WERI-Rb-1 (cell line): Measurements from ENCODE around the gene ZNF583.

ENCODE experiments used
- DNase-seq: peaks from one replicate; pipeline ENCODE4 v3.0.0-alpha.2; 2020
- H3K27ac ChIP-seq: fragments of 250-450 bp; sonication (Bioruptor Pico); 2 replicates; pipeline ENCODE4 v1.5.1; 2020; ENCODE audit warnings: mild to moderate bottlenecking, moderate library complexity
- H3K27me3 ChIP-seq: fragments of 250-450 bp; sonication (Bioruptor Pico); 2 replicates; pipeline ENCODE4 v1.5.1; 2021; ENCODE audit warnings: mild to moderate bottlenecking, low read depth, moderate library complexity; ENCODE audit not compliant: insufficient read depth, severe bottlenecking
- H3K36me3 ChIP-seq: fragments of 250-450 bp; sonication (Bioruptor Pico); 2 replicates; pipeline ENCODE4 v1.5.1; 2020; ENCODE audit warnings: mild to moderate bottlenecking, moderate library complexity
- H3K4me3 ChIP-seq: 2 replicates; pipeline ENCODE4 v1.5.1; 2011; ENCODE audit warnings: low read depth, mild to moderate bottlenecking, control low read depth, low read length
- H3K9me3 ChIP-seq: fragments of 250-450 bp; sonication (Bioruptor Pico); 2 replicates; pipeline ENCODE4 v1.5.1; 2021; ENCODE audit warnings: mild to moderate bottlenecking, moderate library complexity; ENCODE audit not compliant: severe bottlenecking
- CTCF ChIP-seq: IDR thresholded peaks from 2 replicates; pipeline ENCODE4 v1.5.1; 2011; ENCODE audit warnings: low read depth, mild to moderate bottlenecking, control low read depth, inconsistent platforms, low read length

Gene ZNF583

DNA sequence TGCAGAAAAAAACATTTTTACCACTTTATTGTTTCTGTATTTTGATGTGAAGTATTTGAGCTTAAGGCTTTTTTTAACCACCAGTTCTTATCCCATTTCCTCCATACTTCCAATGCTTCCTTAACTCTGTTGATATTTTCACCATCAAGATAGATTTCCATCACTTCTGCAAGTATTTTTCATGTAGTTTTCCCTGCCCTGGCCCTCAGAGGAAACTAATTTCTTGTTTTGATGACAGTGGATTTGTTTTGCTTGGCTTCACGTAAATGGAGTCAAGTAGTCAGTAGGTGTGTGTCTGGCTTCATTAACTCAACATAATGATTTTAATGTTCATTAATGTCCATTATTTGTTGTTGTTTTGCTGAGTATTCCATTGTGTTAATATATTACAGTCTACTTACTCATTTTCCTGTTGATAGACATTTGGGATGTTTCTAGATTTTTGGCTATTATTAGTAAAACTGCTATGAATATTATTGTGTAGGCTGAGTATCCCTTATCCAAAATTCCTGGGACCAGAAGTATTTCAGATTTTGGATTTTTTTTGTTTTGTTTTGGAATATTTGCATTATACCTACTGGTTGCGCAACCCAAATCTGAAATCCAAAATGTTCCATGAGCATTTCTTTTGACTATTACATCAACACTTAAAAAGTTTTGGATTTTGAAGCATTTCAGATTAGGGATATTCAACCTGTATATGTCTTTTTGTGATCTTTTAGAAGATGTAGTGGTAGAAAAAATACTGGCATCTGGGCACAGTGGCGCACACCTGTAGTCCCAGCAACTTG is 34.1 kb upstream of the ZNF583 start:
- no peak for DNase-seq
- Histone ChIP-seq H3K9me3 (no peaks in the 10 kb centered on the region), H3K27ac (no peak overlapping the region), H3K27me3 (no peaks in the 10 kb centered on the region), H3K4me3 (no peak overlapping the region), H3K36me3 (peaks cover 64% of the 10 kb centered on the region)
- no peak for TF ChIP-seq CTCF

GRCh38 chr19:56372281-56372680 is 31.9 kb upstream of the ZNF583 start:
- Histone ChIP-seq H3K4me3 (no peak overlapping the region), H3K9me3 (no peaks in the 10 kb centered on the region), H3K27me3 (no peaks in the 10 kb centered on the region), H3K27ac (no peak overlapping the region), H3K36me3 (peaks cover 86% of the 10 kb centered on the region)
- no peak for TF ChIP-seq CTCF
- DNase-seq, result no peak

DNA sequence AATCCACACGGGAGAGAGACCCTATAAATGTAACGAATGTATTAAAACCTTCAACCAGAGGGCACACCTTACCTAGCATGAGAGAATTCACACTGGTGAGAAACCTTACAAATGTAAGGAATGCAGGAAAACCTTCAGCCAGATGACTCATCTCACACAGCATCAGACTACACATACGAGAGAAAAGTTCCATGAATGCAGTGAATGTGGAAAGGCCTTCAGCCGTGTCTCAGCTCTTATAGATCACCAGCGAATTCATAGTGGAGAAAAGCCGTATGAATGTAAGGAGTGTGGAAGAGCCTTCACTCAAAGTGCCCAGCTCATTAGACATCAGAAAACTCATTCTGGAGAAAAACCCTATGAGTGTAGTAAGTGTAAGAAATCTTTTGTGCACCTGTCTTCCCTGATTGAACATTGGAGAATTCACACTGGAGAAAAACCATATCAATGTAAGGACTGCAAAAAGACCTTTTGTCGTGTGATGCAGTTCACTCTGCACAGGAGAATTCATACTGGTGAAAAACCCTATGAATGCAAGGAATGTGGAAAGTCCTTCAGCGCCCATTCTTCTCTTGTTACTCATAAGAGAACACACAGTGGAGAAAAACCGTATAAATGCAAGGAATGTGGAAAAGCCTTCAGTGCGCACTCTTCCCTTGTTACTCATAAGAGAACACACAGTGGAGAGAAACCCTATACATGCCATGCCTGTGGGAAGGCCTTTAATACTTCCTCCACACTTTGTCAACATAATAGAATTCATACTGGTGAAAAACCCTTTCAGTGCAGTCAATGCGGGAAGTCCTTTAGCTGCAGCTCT is 26.8 kb upstream of the ZNF583 start:
- TF ChIP-seq CTCF, result no peak
- Histone ChIP-seq H3K4me3 (no peak overlapping the region), H3K27ac (no peak overlapping the region), H3K9me3 (no peaks in the 10 kb centered on the region), H3K36me3 (peaks cover 67% of the 10 kb centered on the region), H3K27me3 (no peaks in the 10 kb centered on the region)
- DNase-seq, result no peak

DNA sequence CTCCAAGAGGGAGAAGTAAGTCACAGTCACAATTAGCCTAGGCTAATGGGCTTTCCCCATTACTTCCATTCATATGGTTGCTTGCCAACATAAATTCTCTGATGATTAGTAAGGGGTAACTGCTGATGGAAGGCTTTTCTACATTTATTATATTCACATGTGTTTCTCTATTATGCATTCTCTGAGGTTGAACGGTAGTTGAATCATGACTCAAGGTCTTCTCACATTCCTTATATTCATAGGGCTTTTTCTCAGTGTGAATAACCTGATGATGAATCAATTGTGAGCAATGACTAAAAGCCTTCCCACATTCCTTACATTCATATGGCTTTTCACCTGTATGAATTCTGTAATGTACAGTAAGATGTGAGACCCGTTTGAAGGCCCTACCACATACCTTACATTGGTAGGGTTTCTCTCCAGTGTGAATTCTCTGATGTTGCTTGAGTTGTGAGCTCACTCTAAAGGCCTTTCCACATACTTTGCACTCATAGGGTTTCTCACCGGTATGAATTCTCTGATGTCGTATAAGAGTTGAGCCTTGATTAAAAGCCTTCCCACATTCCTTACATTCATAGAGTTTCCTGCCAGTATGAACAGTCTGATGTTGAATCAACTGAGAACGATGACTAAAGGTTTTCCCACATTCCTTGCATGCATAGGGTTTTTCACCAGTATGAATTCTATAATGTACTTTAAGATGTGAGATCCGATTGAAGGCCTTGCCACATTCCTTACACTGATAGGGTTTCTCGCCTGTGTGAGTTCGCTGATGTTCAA is 20.1 kb upstream of the ZNF583 start:
- TF ChIP-seq CTCF, result no peak
- peaks cover 9% of the 10 kb centered on the region for H3K36me3 ChIP-seq
- H3K4me3 ChIP-seq, result no peak overlapping the region
- no peak overlapping the region for H3K27ac ChIP-seq
- DNase-seq, result no peak
- H3K27me3 ChIP-seq, result no peaks in the 10 kb centered on the region
- H3K9me3 ChIP-seq, result no peaks in the 10 kb centered on the region

DNA sequence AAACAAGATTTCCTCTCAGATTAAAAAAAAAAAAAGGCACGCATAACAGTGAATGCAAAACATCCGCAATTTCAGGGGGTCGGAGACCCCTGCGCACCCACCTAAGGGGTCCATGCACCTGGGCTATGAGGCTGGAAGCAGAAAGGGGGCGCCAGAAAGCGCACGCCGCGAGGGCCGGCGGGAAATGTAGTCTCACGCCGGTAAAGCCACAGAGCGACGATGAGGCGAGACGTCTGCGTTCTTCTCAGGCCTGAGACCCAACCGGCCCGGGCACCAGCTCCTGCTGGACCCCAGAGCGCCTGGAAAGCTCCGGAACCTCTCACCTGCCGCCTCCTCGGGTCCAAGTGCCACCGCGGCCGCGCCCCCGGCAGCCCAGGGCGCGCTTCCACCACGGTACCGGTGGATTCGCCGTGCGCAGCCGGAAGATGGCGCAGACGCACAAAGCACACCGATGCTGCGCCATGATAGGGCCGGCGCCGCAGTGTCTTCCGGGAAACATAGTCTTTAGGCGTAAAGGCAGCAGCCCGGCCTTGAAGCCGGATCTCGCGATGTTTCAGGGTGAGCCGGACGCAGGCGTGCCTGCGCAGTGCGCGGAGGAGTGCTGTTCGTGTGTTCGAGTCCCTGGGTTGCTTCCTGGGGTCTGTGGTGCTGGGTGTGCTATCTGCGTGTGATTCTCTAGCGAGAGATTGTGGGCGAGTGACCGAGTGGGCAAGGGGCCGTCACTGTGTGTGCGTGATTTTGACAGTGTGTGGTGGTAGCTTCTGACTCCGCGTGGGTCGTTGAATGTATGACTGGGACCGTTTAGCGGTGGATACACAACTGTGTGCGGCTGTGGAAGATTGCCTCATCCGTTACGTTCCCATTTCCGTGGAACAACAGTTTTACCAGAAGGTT is 10.8 kb upstream of the ZNF583 start, which contains the start of gene ZNF582:
Gene ZNF582, minus strand, starts transcription at position 416 of the 894 bp plus-strand sequence. CDS start 1,782 bp downstream, outside the sequence.
- peak within 1 kb of the TSS; percentile 87 for H3K4me3 ChIP-seq
- H3K36me3 ChIP-seq, result peaks cover 13% of the 10 kb centered on the region
- peak; percentile 96 for DNase-seq
- H3K27ac ChIP-seq, result peak within 1 kb of the TSS; percentile 100
- no peaks in the 10 kb centered on the region for H3K27me3 ChIP-seq
- peaks cover 2% of the 10 kb centered on the region for H3K9me3 ChIP-seq
- TF ChIP-seq CTCF, result peak; percentile 81
